Ishikawa (cell line): ENCODE results near the gene NPBWR2.

ENCODE experiments used
- CEBPB ChIP-seq: IDR thresholded peaks from 2 replicates; pipeline ENCODE4 v1.6.1; 2012
- EP300 ChIP-seq: IDR thresholded peaks from 2 replicates; pipeline ENCODE4 v1.6.1; 2012; ENCODE audit warnings: borderline replicate concordance
- MAX ChIP-seq: IDR thresholded peaks from 2 replicates; pipeline ENCODE4 v1.6.1; 2012
- REST ChIP-seq: IDR thresholded peaks from 2 replicates; pipeline ENCODE4 v1.6.1; 2012; ENCODE audit warnings: low read depth, mild to moderate bottlenecking
- TAF1 ChIP-seq: IDR thresholded peaks from 2 replicates; pipeline ENCODE4 v1.6.1; 2012; ENCODE audit warnings: low read depth, mild to moderate bottlenecking
- USF1 ChIP-seq: IDR thresholded peaks from 2 replicates; pipeline ENCODE4 v1.6.1; 2012
- YY1 ChIP-seq: IDR thresholded peaks from 2 replicates; pipeline ENCODE4 v1.6.1; 2012; ENCODE audit warnings: low read depth

DNA sequence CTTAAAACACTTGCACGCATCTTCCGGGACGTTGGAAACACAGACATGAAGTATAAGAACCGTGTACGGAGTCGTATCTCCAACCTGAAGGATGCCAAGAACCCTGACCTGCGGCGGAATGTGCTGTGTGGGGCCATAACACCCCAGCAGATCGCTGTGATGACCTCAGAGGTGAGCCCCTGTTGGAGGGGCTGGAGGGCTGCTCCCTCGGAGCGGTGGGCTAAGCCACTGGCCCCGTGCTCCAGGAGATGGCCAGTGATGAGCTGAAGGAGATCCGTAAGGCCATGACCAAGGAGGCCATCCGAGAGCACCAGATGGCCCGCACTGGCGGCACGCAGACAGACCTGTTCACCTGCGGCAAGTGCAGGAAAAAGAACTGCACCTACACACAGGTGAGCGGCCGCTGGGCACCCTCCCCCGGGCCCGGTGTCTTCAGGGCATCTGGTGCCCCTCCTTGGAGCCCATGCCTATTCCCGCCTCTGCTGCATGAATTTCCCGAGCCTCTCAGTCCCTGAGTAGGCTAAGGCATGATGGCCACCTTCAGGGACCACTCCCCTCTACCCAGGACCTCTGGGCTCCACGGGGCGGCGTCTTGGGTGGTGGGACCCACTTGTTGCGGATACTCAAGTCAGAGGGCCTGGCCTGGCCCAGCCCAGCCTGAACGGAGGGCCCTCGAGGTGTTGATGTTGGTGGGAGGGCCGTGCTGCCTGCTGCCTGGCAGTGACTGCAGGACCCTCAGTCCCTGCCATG is 36.9 kb downstream of the NPBWR2 start:
- TF ChIP-seq YY1 (no peak), MAX (no peak), EP300 (no peak), USF1 (no peak), REST (no peak), TAF1 (no peak), CEBPB (no peak)
